Bronchial epithelial cell (primary cell): ENCODE results near the gene KRIT1. TPM values are rescaled to one million over a fixed set of nuclear protein-coding genes. Genes with fewer than 3 reads are reported as not detected.

Source experiments
- DNase-seq: peaks from one replicate; pipeline ENCODE4 v3.0.0-alpha.2; 2010; ENCODE audit warnings: low read depth
- FAIRE-seq: peaks from 2 replicates; lab custom pipeline; 2011; peaks lifted over from hg19 to GRCh38; lab: Jason Lieb, UNC
- H3K27me3 ChIP-seq: 2 replicates; pipeline ENCODE4 v1.5.1; 2011; ENCODE audit warnings: low read length; ENCODE audit not compliant: control insufficient read depth, insufficient read depth
- H3K36me3 ChIP-seq: 2 replicates; pipeline ENCODE4 v1.5.1; 2011; ENCODE audit warnings: low read length; ENCODE audit not compliant: control insufficient read depth, insufficient read depth
- H3K4me3 ChIP-seq: 2 replicates; pipeline ENCODE4 v1.5.1; 2011; ENCODE audit warnings: mild to moderate bottlenecking, low read depth, low read length, control low read depth
- CTCF ChIP-seq: IDR thresholded peaks from 2 replicates; pipeline ENCODE4 v1.5.1; 2011; ENCODE audit warnings: mild to moderate bottlenecking, moderate library complexity, low read length, control low read depth, inconsistent platforms; ENCODE audit not compliant: insufficient read depth, severe bottlenecking
- total RNA-seq: library from RNA; depleted of rRNA; stranded (reverse); fragments of >200 nt; gene quantifications from 2 replicates; pipeline ENCODE4 v1.2.1, GENCODE V29; 2014

Gene KRIT1
- total RNA-seq, 1 donor from 2014 or later = 26.9 TPM

GRCh38 chr7:92161271-92161670 lies 84.4 kb downstream of the KRIT1 start:
- FAIRE-seq (no peak), DNase-seq (no peak)
- no peak for TF ChIP-seq CTCF
- Histone ChIP-seq H3K4me3 (no peak overlapping the region), H3K36me3 (no peaks in the 10 kb centered on the region), H3K27me3 (no peaks in the 10 kb centered on the region)

- TF ChIP-seq CTCF = no peak
- FAIRE-seq = no peak
Observed at GRCh38 chr7:92158660-92159575, 86.8 kb downstream of the KRIT1 start.

GRCh38 chr7:92156990-92157389 lies 88.7 kb downstream of the KRIT1 start:
- TF ChIP-seq CTCF = no peak
- FAIRE-seq (no peak), DNase-seq (no peak)
- Histone ChIP-seq H3K36me3 (no peaks in the 10 kb centered on the region), H3K27me3 (no peaks in the 10 kb centered on the region), H3K4me3 (no peak overlapping the region)

More at GRCh38 chr7:92158660-92159575, 86.8 kb downstream of the KRIT1 start:
- Histone ChIP-seq H3K4me3 (no peak overlapping the region), H3K36me3 (no peaks in the 10 kb centered on the region), H3K27me3 (no peaks in the 10 kb centered on the region)
- DNase-seq = peak; percentile 46

- DNase-seq (no peak), FAIRE-seq (no peak)
- H3K36me3 ChIP-seq = no peaks in the 10 kb centered on the region
- H3K4me3 ChIP-seq = no peak overlapping the region
- no peaks in the 10 kb centered on the region for H3K27me3 ChIP-seq
- TF ChIP-seq CTCF = no peak
Observed at GRCh38 chr7:92155108-92155739, 90.5 kb downstream of the KRIT1 start.

- FAIRE-seq = no peak
Observed at GRCh38 chr7:92150450-92151017, 95.2 kb downstream of the KRIT1 start.

More at GRCh38 chr7:92150450-92151017, 95.2 kb downstream of the KRIT1 start:
- Histone ChIP-seq H3K4me3 (no peak overlapping the region), H3K27me3 (no peaks in the 10 kb centered on the region), H3K36me3 (no peaks in the 10 kb centered on the region)
- no peak for TF ChIP-seq CTCF
- no peak for DNase-seq
